HG02943 (cell line): ENCODE results near the gene ARID3A.

ENCODE experiments used
- ATAC-seq: cut with Tn5 transposase; IDR thresholded peaks from one replicate; pipeline ENCODE4 v1.9.1; 2021; ENCODE audit warnings: mild to moderate bottlenecking, low read depth, moderate library complexity; ENCODE audit not compliant: unreplicated experiment

The ARID3A gene

DNA sequence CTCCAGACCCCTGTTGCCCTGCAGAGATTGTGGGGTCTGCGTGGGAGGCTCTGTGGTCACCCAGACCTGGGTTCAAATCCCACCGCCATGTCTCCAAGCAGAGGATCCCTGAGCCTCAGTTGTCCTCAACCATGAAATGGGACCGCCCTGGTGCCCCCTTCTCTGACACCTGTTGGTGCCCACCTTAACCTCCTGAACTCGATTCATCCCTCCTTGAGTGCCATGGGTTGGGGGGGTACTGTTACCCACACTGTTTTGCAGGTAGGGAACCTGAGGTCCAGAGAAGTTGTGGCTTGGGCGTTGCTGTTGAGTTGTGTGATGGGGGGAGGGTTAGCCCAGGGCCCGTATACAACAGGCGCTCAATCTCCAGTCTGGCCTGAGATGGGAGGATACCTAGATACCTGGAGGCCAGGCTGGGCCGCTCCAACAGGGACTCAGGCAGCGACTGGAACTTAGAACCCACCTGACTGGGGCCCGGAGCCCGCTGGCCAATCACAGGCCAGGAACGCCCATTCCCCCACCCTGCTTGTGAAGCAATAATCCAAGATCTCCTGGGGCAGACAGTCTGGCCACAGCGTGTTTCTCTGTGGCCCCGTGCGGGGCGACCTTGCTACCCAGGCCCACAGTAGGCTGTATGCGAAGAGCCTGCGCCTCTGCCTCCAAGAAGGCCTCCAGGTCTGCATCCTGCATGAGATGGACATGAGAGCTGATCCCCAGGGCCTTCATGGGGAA is 2.8 kb downstream of the ARID3A start:
- ATAC-seq = no peak

- no peak for ATAC-seq
These were observed 3.5 kb downstream of the ARID3A start for GRCh38 chr19:929203-929890.

GRCh38 chr19:929891-930258 is 4.0 kb downstream of the ARID3A start:
- no peak for ATAC-seq

DNA sequence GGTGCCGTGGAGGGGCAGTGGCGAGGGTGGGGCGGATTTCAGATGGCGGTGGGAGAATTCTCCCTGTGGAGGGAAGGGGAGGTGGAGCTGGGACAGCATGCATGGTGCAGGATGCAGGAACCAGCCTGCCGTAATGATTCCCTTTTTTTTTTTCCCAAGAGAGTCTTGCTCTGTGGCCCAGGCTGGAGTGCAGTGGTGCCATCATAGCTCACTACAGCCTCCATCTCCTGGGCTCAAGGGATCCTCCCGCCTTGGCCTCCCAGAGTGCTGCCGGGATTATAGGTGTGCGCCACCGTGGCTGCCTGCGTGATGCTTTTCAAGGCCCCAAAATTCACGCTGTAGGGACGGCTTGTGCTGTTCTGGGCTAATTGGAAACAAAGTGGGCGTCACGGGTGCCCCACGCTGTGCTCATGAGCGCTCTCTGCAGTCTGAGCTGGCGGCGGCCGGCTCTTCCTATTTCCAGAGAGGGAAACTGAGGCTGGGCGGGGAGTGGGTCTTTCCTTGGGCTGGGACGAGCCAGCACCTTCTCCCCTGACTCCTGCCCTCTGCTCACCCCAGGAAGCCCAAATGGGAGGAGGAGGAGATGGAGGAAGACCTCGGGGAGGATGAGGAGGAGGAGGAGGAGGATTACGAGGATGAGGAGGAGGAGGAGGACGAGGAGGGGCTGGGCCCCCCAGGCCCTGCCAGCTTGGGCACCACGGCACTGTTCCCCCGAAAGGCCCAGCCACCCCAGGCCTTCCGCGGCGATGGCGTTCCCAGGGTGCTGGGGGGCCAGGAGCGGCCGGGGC is 6.2 kb downstream of the ARID3A start:
- no peak for ATAC-seq

GRCh38 chr19:932648-933552 is 7.1 kb downstream of the ARID3A start:
- no peak for ATAC-seq

GRCh38 chr19:933553-933882 is 7.7 kb downstream of the ARID3A start:
- ATAC-seq = no peak

- ATAC-seq = no peak
These were observed 8.5 kb downstream of the ARID3A start for GRCh38 chr19:934197-934840.

DNA sequence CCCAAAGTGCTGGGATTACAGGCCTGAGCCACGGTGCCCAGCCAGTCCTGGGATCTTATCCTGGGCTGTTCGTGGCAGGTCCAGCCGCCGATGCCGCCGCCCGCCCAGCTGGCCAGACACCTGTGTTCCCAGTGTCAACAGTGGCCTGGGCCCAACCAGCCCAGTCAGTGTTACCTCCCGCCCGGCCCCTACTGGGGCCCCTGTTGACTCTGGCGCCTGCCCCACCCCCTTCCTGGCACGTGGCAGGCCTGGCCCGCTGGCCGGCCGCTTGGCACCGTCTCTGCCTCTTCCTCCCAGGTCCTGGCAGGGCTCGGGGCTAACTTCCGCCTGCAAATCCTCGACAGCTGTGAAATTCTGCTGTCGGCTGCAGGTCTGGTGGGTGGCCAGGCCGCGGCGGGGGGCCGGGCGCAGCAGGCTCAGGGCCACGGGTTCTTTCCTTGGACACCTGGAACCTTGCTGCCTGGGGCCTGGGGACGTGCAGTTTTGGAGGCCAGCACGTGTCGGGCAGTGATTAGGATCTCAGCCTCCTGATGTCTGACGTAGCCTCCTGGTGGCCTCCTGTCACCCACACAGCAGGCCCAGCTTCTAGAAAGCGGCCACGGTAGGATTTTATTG is 9.1 kb downstream of the ARID3A start:
- ATAC-seq = no peak

- ATAC-seq = no peak
These were observed 10.3 kb downstream of the ARID3A start for GRCh38 chr19:936175-936546.

GRCh38 chr19:937259-937694 is 11.4 kb downstream of the ARID3A start:
- ATAC-seq = no peak

- ATAC-seq = no peak
These were observed 12.5 kb downstream of the ARID3A start for GRCh38 chr19:938233-938923.

- no peak for ATAC-seq
These were observed 13.6 kb downstream of the ARID3A start for GRCh38 chr19:939439-939838.

DNA sequence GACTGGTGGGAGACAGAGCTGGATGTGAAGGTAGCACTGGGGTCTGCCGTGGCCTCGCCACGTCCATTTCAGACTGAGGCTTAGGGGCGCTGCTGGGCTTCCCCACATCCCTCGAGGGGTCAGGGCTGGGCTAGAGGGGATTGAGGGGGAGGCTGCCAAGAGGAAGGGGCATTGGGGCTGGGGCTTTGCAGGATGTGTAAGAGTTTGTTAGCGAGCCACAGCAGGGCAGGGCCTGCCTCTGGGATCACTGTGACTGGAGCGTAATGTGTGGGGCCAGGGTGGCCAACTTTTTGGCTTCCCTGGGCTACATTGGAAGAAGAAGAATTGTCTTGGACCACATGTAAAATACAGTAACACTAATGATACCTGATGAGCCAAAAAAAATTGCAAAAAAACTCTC is 14.1 kb downstream of the ARID3A start:
- no peak for ATAC-seq

DNA sequence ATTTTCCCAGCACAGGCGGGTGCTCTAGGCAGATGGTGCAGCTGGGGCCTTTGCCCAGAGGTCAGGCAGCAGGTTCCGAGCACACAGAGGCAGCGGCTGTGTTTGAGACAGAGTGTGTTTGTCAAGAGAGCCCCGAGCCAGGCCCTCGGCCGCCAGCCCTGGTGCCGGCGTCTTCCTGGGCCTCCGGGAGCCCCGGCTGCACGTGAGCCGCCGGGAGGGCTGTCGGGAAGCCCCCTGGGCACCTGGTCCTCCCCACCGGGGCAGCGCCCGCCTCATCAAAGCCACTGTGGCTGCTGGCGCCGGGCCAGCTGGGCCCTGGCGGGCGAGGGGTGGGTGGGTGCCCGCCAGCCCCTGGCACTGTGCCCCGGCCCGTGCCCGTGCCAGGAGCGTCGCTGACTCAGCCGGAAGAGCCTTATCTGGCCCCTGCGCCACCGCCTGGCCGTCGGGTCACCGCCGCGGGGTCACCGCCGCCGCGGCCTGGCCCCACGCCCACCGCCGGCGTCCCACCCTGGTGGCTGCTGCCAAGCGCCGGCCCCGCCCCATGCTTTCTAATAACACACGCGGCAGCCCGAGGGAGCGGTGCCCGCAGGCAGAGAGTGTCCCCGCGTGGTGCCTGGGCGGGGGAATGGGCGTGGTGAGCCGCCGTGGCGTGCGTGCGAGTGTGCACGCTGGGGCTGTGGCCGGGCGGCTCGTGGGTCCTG is 14.9 kb downstream of the ARID3A start:
- ATAC-seq = no peak

- no peak for ATAC-seq
These were observed 15.7 kb downstream of the ARID3A start for GRCh38 chr19:941292-942132.

GRCh38 chr19:942133-942645 is 16.4 kb downstream of the ARID3A start:
- ATAC-seq = no peak

DNA sequence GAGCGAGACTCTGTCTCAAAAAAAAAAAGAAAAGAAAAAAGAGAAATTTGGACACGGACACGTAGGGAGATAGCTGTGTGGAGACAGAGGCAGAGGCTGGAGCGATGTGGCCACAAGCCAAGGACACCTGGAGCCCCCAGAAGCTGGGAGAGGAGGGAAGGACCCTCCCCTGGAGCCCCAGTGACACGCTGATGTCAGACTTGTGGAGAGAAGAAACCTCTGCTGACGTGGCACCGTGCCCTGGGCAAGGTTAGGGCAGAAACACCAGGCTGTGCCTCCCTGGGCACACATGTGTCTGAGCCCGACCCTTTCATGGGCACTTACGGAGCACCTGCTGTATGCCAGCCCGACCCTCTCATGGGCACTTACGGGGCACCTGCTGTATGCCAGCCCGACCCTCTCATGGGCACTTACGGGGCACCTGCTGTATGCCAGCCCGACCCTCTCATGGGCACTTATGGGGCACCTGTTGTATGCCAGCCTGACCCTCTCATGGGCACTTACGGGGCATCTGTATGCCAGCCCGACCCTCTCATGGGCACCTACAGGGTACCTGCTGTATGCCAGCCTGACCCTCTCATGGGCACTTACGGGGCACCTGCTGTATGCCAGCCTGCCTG is 17.8 kb downstream of the ARID3A start:
- ATAC-seq = no peak
